IMR-90 (cell line): ENCODE results near the gene MALT1. TPM values are rescaled to one million over a fixed set of nuclear protein-coding genes. Genes with fewer than 3 reads are reported as not detected.

Experiments used
- ATAC-seq: fragments of 200-7000 bp; cut with Tn5 transposase; 2 replicates; pipeline ENCODE4 v1.9.1; 2020; ENCODE audit warnings: low read depth, mild to moderate bottlenecking, moderate library complexity
- BruUV-seq: library from RNA; stranded (reverse); fragments of 400-500 nt; replicated peaks from 2 replicates; lab custom pipeline; 2021; lab: Mats Ljungman, UMichigan
- CTCF ChIA-PET: fragments of 300-600 bp; formaldehyde crosslinking; extraction: SDS; loops from one replicate; lab custom pipeline; 2021; ENCODE audit warnings: antibody characterized with exemption; lab: Yijun Ruan, JAX
- POLR2A ChIA-PET: fragments of 300-600 bp; sonication (Branson Sonifier 250); formaldehyde crosslinking; loops from one replicate; lab custom pipeline; 2022; ENCODE audit warnings: antibody characterized with exemption; ENCODE audit not compliant: unreplicated experiment; lab: Charles Lee
- DNase-seq: peaks from one replicate; pipeline ENCODE4 v3.0.0; 2013
- H2AFZ ChIP-seq: replicated peaks from 2 replicates; pipeline ENCODE3; 2013; ENCODE audit warnings: low read length, mild to moderate bottlenecking; ENCODE audit not compliant: poor library complexity
- H2AK5ac ChIP-seq: 2 replicates; pipeline ENCODE4 v1.6.1; 2013; ENCODE audit warnings: low read depth, low read length, inconsistent platforms
- H2AK9ac ChIP-seq: replicated peaks from 2 replicates; pipeline ENCODE3; 2013; ENCODE audit warnings: mild to moderate bottlenecking, low read depth, low read length, moderate library complexity; ENCODE audit not compliant: poor library complexity
- H2BK120ac ChIP-seq: 2 replicates; pipeline ENCODE4 v1.6.1; 2013; ENCODE audit warnings: low read depth, low read length, inconsistent platforms
- H2BK15ac ChIP-seq: 3 replicates; pipeline ENCODE4 v1.6.1; 2013; ENCODE audit warnings: low read depth, low read length, inconsistent platforms
- H2BK20ac ChIP-seq: 2 replicates; pipeline ENCODE4 v1.6.1; 2013; ENCODE audit warnings: low read depth, mild to moderate bottlenecking, inconsistent platforms, low read length, moderate library complexity
- H2BK5ac ChIP-seq: 2 replicates; pipeline ENCODE4 v1.6.1; 2013; ENCODE audit warnings: mild to moderate bottlenecking, low read depth, low read length, inconsistent platforms; ENCODE audit not compliant: poor library complexity, severe bottlenecking
- H3K14ac ChIP-seq: replicated peaks from 2 replicates; pipeline ENCODE4 v1.6.1; 2013; ENCODE audit warnings: low read depth, low read length, inconsistent platforms
- H3K18ac ChIP-seq: 2 replicates; pipeline ENCODE4 v1.6.1; 2013; ENCODE audit warnings: low read depth, low read length, control low read depth
- H3K23ac ChIP-seq: 2 replicates; pipeline ENCODE4 v1.6.1; 2013; ENCODE audit warnings: low read depth, low read length, inconsistent platforms
- H3K27ac ChIP-seq: 2 replicates; pipeline ENCODE4 v1.5.1; 2013; ENCODE audit warnings: mild to moderate bottlenecking, control low read depth, low read length; ENCODE audit not compliant: insufficient read depth
- H3K27me3 ChIP-seq: 2 replicates; pipeline ENCODE4 v1.6.1; 2013; ENCODE audit warnings: low read length; ENCODE audit not compliant: control insufficient read depth, insufficient read depth
- H3K36me3 ChIP-seq: 2 replicates; pipeline ENCODE4 v1.6.1; 2013; ENCODE audit warnings: low read length, mixed read lengths; ENCODE audit not compliant: control insufficient read depth, insufficient read depth
- H3K4ac ChIP-seq: 2 replicates; pipeline ENCODE4 v1.6.1; 2013; ENCODE audit warnings: low read depth, low read length, inconsistent platforms
- H3K4me1 ChIP-seq: 2 replicates; pipeline ENCODE4 v1.6.1; 2013; ENCODE audit warnings: low read length, mixed read lengths; ENCODE audit not compliant: control insufficient read depth, insufficient read depth
- H3K4me2 ChIP-seq: 2 replicates; pipeline ENCODE4 v1.6.1; 2013; ENCODE audit warnings: low read depth, mild to moderate bottlenecking, control low read depth, low read length, moderate library complexity
- H3K4me3 ChIP-seq: 2 replicates; pipeline ENCODE4 v1.5.1; 2013; ENCODE audit warnings: low read depth, mild to moderate bottlenecking, control low read depth, low read length, moderate library complexity; ENCODE audit not compliant: insufficient read depth
- H3K56ac ChIP-seq: 2 replicates; pipeline ENCODE4 v1.6.1; 2013; ENCODE audit warnings: low read length, inconsistent platforms; ENCODE audit not compliant: insufficient read depth; ENCODE audit errors: extremely low read depth
- H3K79me1 ChIP-seq, 2 experiments: 2 replicates each; pipeline ENCODE4 v1.6.1; 2013; ENCODE audit warnings: low read length in 2 of 2, inconsistent platforms in 1 of 2, low read depth in 1 of 2
- H3K9ac ChIP-seq: 2 replicates; pipeline ENCODE4 v1.6.1; 2013; ENCODE audit warnings: low read depth, low read length, control low read depth
- H3K9me1 ChIP-seq: 2 replicates; pipeline ENCODE4 v1.6.1; 2013; ENCODE audit warnings: low read length, inconsistent platforms; ENCODE audit not compliant: insufficient read depth
- H3K9me3 ChIP-seq: 2 replicates; pipeline ENCODE4 v1.6.1; 2013; ENCODE audit warnings: low read length; ENCODE audit not compliant: control insufficient read depth, insufficient read depth
- H4K20me1 ChIP-seq: 2 replicates; pipeline ENCODE4 v1.6.1; 2013; ENCODE audit warnings: low read length, inconsistent platforms; ENCODE audit not compliant: insufficient read depth
- H4K5ac ChIP-seq: 2 replicates; pipeline ENCODE4 v1.6.1; 2013; ENCODE audit warnings: mild to moderate bottlenecking, low read depth, low read length, control low read depth
- H4K8ac ChIP-seq, 2 experiments: 2 replicates each; pipeline ENCODE4 v1.6.1; 2013; ENCODE audit warnings: low read depth in 2 of 2, low read length in 2 of 2, control low read depth in 1 of 2, inconsistent platforms in 1 of 2
- H4K91ac ChIP-seq: 2 replicates; pipeline ENCODE4 v1.6.1; 2013; ENCODE audit warnings: low read depth, low read length, inconsistent platforms; ENCODE audit not compliant: insufficient read depth
- BHLHE40 ChIP-seq: fragments of 150-350 bp; IDR thresholded peaks from 2 replicates; pipeline ENCODE4 v1.6.1; 2016; ENCODE audit warnings: mild to moderate bottlenecking, low read depth, low read length
- CEBPB ChIP-seq: IDR thresholded peaks from 2 replicates; pipeline ENCODE4 v1.6.1; 2012; ENCODE audit warnings: low read depth, low read length, improper control_type of control experiment
- CTCF ChIP-seq: conservative IDR thresholded peaks from 2 replicates; pipeline ENCODE4 v1.5.1; 2012; ENCODE audit warnings: mild to moderate bottlenecking, low read depth, low read length, improper control_type of control experiment
- ELK1 ChIP-seq: fragments of 150-350 bp; IDR thresholded peaks from 2 replicates; pipeline ENCODE4 v1.6.1; 2016; ENCODE audit warnings: low read depth, mild to moderate bottlenecking, low read length, moderate library complexity, borderline replicate concordance
- FOS ChIP-seq: fragments of 150-350 bp; IDR thresholded peaks from 2 replicates; pipeline ENCODE4 v1.6.1; 2016; ENCODE audit warnings: low read depth, low read length
- MAZ ChIP-seq: IDR thresholded peaks from 2 replicates; pipeline ENCODE4 v1.6.1; 2012; ENCODE audit warnings: low read depth, mild to moderate bottlenecking, low read length, improper control_type of control experiment, moderate library complexity, borderline replicate concordance
- NFE2L2 ChIP-seq: fragments of 150-350 bp; IDR thresholded peaks from 2 replicates; pipeline ENCODE4 v1.6.1; 2016; ENCODE audit warnings: low read depth, mild to moderate bottlenecking, low read length
- RAD21 ChIP-seq: IDR thresholded peaks from 2 replicates; pipeline ENCODE4 v1.6.1; 2012; ENCODE audit warnings: low read length, improper control_type of control experiment
- RCOR1 ChIP-seq: IDR thresholded peaks from 2 replicates; pipeline ENCODE4 v1.6.1; 2012; ENCODE audit warnings: mild to moderate bottlenecking, low read length, improper control_type of control experiment; ENCODE audit not compliant: insufficient replicate concordance
- WGBS, 2 experiments: methylation state at CpG; one replicate each; pipeline versions ENCODE4 v1.1.5 to v1.1.7; 2013; ENCODE audit warnings: missing lambda C conversion rate in 2 of 2; ENCODE audit not compliant: insufficient read length in 1 of 2; ENCODE audit errors: extremely low coverage in 2 of 2; 5-methylcytosine and 5-hydroxymethylcytosine counted together
- dilution Hi-C: fragments of 300-500 bp; cut with HindIII; formaldehyde crosslinking; loops from one replicate; pipeline ENCODE4 v1.14.3; 2018; ENCODE audit warnings: low sequenced_read_pairs; ENCODE audit not compliant: unreplicated experiment
- in situ Hi-C: fragments of 300-500 bp; cut with MboI; formaldehyde crosslinking; loops from 3 replicates; pipeline ENCODE4 v1.14.3; 2019; ENCODE audit warnings: low sequenced_read_pairs, inconsistent platforms, mixed read lengths
- intact Hi-C: fragments of 100-400 bp; cut with micrococcal nuclease; formaldehyde crosslinking; loops from 2 replicates; pipeline ENCODE4 v1.10.0; 2022
- polyA plus RNA-seq, 3 experiments: library from polyadenylated mRNA; depleted of rRNA; stranded (reverse); fragments of >200 nt; gene quantifications; 2 replicates each; pipeline ENCODE4 v1.2.3, GENCODE V29; 2012; ENCODE audit warnings: low replicate concordance in 1 of 3
- total RNA-seq: library from RNA; depleted of rRNA; stranded (reverse); fragments of >200 nt; gene quantifications from 2 replicates; pipeline ENCODE4 v1.2.3, GENCODE V29; 2012

MALT1 gene
- total and polyA plus RNA-seq, 2 of the 4 experiments (the other 2 are of a cell fraction), result 8.3 to 25.3 TPM

GRCh38 chr18:58649966-58650816 lies 21.1 kb upstream of the MALT1 start:
- DNase-seq (peak; percentile 77), ATAC-seq (peak; percentile 76)
- no TSS peak for BruUV-seq
- H3K4me2 ChIP-seq, result peak overlapping the region; percentile 36
- no peaks in the 10 kb centered on the region for H3K9me1 ChIP-seq
- H2BK20ac ChIP-seq, result no peak overlapping the region
- H2AFZ ChIP-seq, result no peak overlapping the region
- no peaks in the 10 kb centered on the region for H3K36me3 ChIP-seq
- no peak overlapping the region for H2BK120ac ChIP-seq
- CTCF ChIA-PET, result no interaction called here
- no peak overlapping the region for H4K5ac ChIP-seq
- no peak for TF ChIP-seq RAD21
- TF ChIP-seq FOS, result no peak
- TF ChIP-seq BHLHE40, result no peak
- no peak for TF ChIP-seq CEBPB
- no peak for TF ChIP-seq MAZ
- TF ChIP-seq RCOR1, result no peak
- no peak for TF ChIP-seq CTCF
- TF ChIP-seq NFE2L2, result no peak
- TF ChIP-seq ELK1, result no peak
- H3K23ac ChIP-seq, result no peak overlapping the region
- H3K4me1 ChIP-seq, result peaks cover 3% of the 10 kb centered on the region; the same call in 1 of the 2 replicates
- WGBS, 2 experiments, result no CpG with 5 or more reads among the region's 1 CpG
- H2AK9ac ChIP-seq, result no peak overlapping the region
- H2AK5ac ChIP-seq, result no peak overlapping the region
- no peak overlapping the region for H3K14ac ChIP-seq
- no peak overlapping the region for H3K9ac ChIP-seq
- no peaks in the 10 kb centered on the region for H3K27me3 ChIP-seq
- H2BK5ac ChIP-seq, result no peak overlapping the region
- H2BK15ac ChIP-seq, result no peak overlapping the region
- no peaks in the 10 kb centered on the region for H3K79me1 ChIP-seq
- no peak overlapping the region for H3K4me3 ChIP-seq
- no peak overlapping the region for H3K27ac ChIP-seq
- intact Hi-C loops, result no loop called here
- H4K20me1 ChIP-seq, result no peaks in the 10 kb centered on the region
- in situ Hi-C loops, result no loop called here
- H4K91ac ChIP-seq, result no peak overlapping the region
- H3K56ac ChIP-seq, result no peak overlapping the region
- H3K18ac ChIP-seq, result no peak overlapping the region
- no peaks in the 10 kb centered on the region; the same call in 1 of the 2 replicates for H3K9me3 ChIP-seq
- no peak overlapping the region for H4K8ac ChIP-seq
- dilution Hi-C loops, result no loop called here
- H3K4ac ChIP-seq, result no peak overlapping the region
- POLR2A ChIA-PET, result no interaction called here
